ENCODE data around the gene ODAD2.

GRCh38 chr10:27998954-27999275 lies at the start of gene ODAD2:
- TF ChIP-seq CTCF (IDR thresholded peaks at IDR 0.05 in 2 of 3, conservative IDR thresholded peaks at IDR 0.05 in 1 of 3; ENCODE audit: borderline replicate concordance in 1 of 3, insufficient read depth in 1 of 3, low read depth in 2 of 3, low read length in 2 of 3) (no peak), CEBPB (IDR thresholded peaks at IDR 0.05; ENCODE audit: low read depth) (no peak), RAD21 (IDR thresholded peaks at IDR 0.05; ENCODE audit: low read depth) (no peak), REST (IDR thresholded peaks at IDR 0.05; ENCODE audit: low read depth) (no peak), EZH2 (IDR thresholded peaks at IDR 0.05) (no peak), POLR2AphosphoS5 (IDR thresholded peaks at IDR 0.05; ENCODE audit: low read depth, low read length) (no peak; the same call in 1 of the 2 replicates), EZH2phosphoT487 (IDR thresholded peaks at IDR 0.05; ENCODE audit: borderline replicate concordance) (no peak), TCF7L2 (IDR thresholded peaks at IDR 0.05; ENCODE audit: borderline replicate concordance, extremely low read depth, insufficient read depth, insufficient read length) (no peak), POLR2A (IDR thresholded peaks at IDR 0.05; ENCODE audit: borderline replicate concordance, extremely low read depth, insufficient read depth, insufficient read length) (no peak), MAX (IDR thresholded peaks at IDR 0.05) (no peak), ATF3 (IDR thresholded peaks at IDR 0.05) (no peak), ELF1 (IDR thresholded peaks at IDR 0.05; ENCODE audit: borderline replicate concordance, low read depth) (no peak), SP1 (IDR thresholded peaks at IDR 0.05; ENCODE audit: low read depth) (no peak), ZNF274 (IDR thresholded peaks at IDR 0.05; ENCODE audit: low read depth, low read length) (no peak)

Data from HCT116 (cell line).